Nephron (organoid): ENCODE results near the gene PRAMEF11.
"Not testable (repeated sequence)": the region's sequence is repeated elsewhere in the genome, so short reads cannot be mapped to it uniquely, and the experiment has no call there.

Experiments
- H3K27ac Mint-ChIP-seq, 3 experiments: 2 replicates each; pipeline ENCODE4 v1.8.0; 2020; ENCODE audit warnings: mixed read lengths in 3 of 3, mild to moderate bottlenecking in 2 of 3, moderate library complexity in 1 of 3
- H3K27me3 Mint-ChIP-seq: 2 replicates; pipeline ENCODE4 v1.8.0; 2021; ENCODE audit warnings: low read depth, mild to moderate bottlenecking, moderate library complexity, mixed read lengths
- H3K36me3 Mint-ChIP-seq: 2 replicates; pipeline ENCODE4 v1.8.0; 2020; ENCODE audit warnings: low read depth, mixed read lengths
- H3K4me1 Mint-ChIP-seq: 2 replicates; pipeline ENCODE4 v1.8.0; 2020; ENCODE audit warnings: mixed read lengths
- H3K4me3 Mint-ChIP-seq, 3 experiments: 2 replicates each; pipeline ENCODE4 v1.8.0; 2020; ENCODE audit warnings: mild to moderate bottlenecking in 3 of 3, mixed read lengths in 3 of 3, moderate library complexity in 2 of 3
- H3K9me3 Mint-ChIP-seq: 2 replicates; pipeline ENCODE4 v1.8.0; 2020; ENCODE audit warnings: mixed read lengths
- CTCF ChIP-seq, 3 experiments: fragments of 200-600 bp; sonication (generic); IDR thresholded peaks; one replicate each; pipeline ENCODE4 v1.5.0; 2021; ENCODE audit warnings: antibody characterized with exemption in 3 of 3; ENCODE audit not compliant: unreplicated experiment in 3 of 3

Gene PRAMEF11

GRCh38 chr1:12781488-12781887, 49.7 kb downstream of the PRAMEF11 start:
- H3K4me1 Mint-ChIP-seq, H3K36me3 Mint-ChIP-seq, H3K27me3 Mint-ChIP-seq, H3K4me3 Mint-ChIP-seq: not testable (repeated sequence)
- TF ChIP-seq CTCF (IDR thresholded peaks at IDR 0.05; ENCODE audit: unreplicated experiment in 3 of 3) = peak in 2 of 3 experiments; percentile 19 to 28
- peak overlapping the region in 1 of 3 experiments; percentile 57 for H3K27ac Mint-ChIP-seq
- H3K9me3 Mint-ChIP-seq = peaks cover 17% of the 10 kb centered on the region

- no peak overlapping the region for H3K4me3 Mint-ChIP-seq
- peaks cover 9% of the 10 kb centered on the region for H3K4me1 Mint-ChIP-seq
- no peak for TF ChIP-seq CTCF (IDR thresholded peaks at IDR 0.05; ENCODE audit: unreplicated experiment in 3 of 3)
- no peaks in the 10 kb centered on the region for H3K36me3 Mint-ChIP-seq
- H3K27ac Mint-ChIP-seq = no peak overlapping the region
- peaks cover 7% of the 10 kb centered on the region for H3K9me3 Mint-ChIP-seq
- H3K27me3 Mint-ChIP-seq = peaks cover 7% of the 10 kb centered on the region
These were observed 52.3 kb downstream of the PRAMEF11 start for GRCh38 chr1:12778907-12779306.

GRCh38 chr1:12778061-12778460, 53.1 kb downstream of the PRAMEF11 start:
- Mint-ChIP-seq H3K4me1 (peaks cover 1% of the 10 kb centered on the region), H3K9me3 (peaks cover 4% of the 10 kb centered on the region), H3K4me3 (no peak overlapping the region), H3K27me3 (peaks cover 9% of the 10 kb centered on the region), H3K36me3 (no peaks in the 10 kb centered on the region), H3K27ac (no peak overlapping the region)
- TF ChIP-seq CTCF (IDR thresholded peaks at IDR 0.05; ENCODE audit: unreplicated experiment in 3 of 3) = no peak

- Mint-ChIP-seq H3K4me3 (no peak overlapping the region), H3K36me3 (no peaks in the 10 kb centered on the region), H3K27me3 (peaks cover 11% of the 10 kb centered on the region), H3K4me1 (no peaks in the 10 kb centered on the region), H3K9me3 (peaks cover 7% of the 10 kb centered on the region), H3K27ac (no peak overlapping the region)
- TF ChIP-seq CTCF (IDR thresholded peaks at IDR 0.05; ENCODE audit: unreplicated experiment in 3 of 3) = no peak
These were observed 54.2 kb downstream of the PRAMEF11 start for GRCh38 chr1:12776801-12777557.

GRCh38 chr1:12775443-12775842, 55.8 kb downstream of the PRAMEF11 start:
- Mint-ChIP-seq H3K27me3 (peaks cover 22% of the 10 kb centered on the region), H3K9me3 (peaks cover 9% of the 10 kb centered on the region), H3K27ac (no peak overlapping the region), H3K4me1 (no peaks in the 10 kb centered on the region), H3K4me3 (no peak overlapping the region), H3K36me3 (no peaks in the 10 kb centered on the region)
- TF ChIP-seq CTCF (IDR thresholded peaks at IDR 0.05; ENCODE audit: unreplicated experiment in 3 of 3) = no peak

- Mint-ChIP-seq H3K27me3 (peaks cover 25% of the 10 kb centered on the region), H3K9me3 (peaks cover 9% of the 10 kb centered on the region), H3K4me3 (no peak overlapping the region), H3K4me1 (no peaks in the 10 kb centered on the region), H3K27ac (no peak overlapping the region), H3K36me3 (no peaks in the 10 kb centered on the region)
- no peak for TF ChIP-seq CTCF (IDR thresholded peaks at IDR 0.05; ENCODE audit: unreplicated experiment in 3 of 3)
These were observed 56.3 kb downstream of the PRAMEF11 start for GRCh38 chr1:12774801-12775345.
